ENCODE data around the gene ZNF609. TPM values are rescaled to one million over a fixed set of nuclear protein-coding genes. Genes with fewer than 3 reads are reported as not detected.
"Not testable (repeated sequence)": the region's sequence is repeated elsewhere in the genome, so short reads cannot be mapped to it uniquely, and the experiment has no call there.

The ZNF609 gene
- total RNA-seq, 1 donor from 2014 or later: 80.5 TPM

- H3K27ac Mint-ChIP-seq (ENCODE audit: unreplicated experiment): no peak overlapping the region
- H3K36me3 Mint-ChIP-seq (ENCODE audit: unreplicated experiment): no peaks in the 10 kb centered on the region
- TF ChIP-seq CTCF (IDR thresholded peaks at IDR 0.05; ENCODE audit: partially characterized antibody, unreplicated experiment): no peak
Measured at GRCh38 chr15:64604319-64604718, 143.9 kb downstream of the ZNF609 start.

GRCh38 chr15:64607416-64607815 is 147.0 kb downstream of the ZNF609 start:
- not testable (repeated sequence) for H3K9me3 Mint-ChIP-seq (ENCODE audit: unreplicated experiment); DNase-seq; H3K4me1 Mint-ChIP-seq (ENCODE audit: low read depth, unreplicated experiment); H3K36me3 Mint-ChIP-seq (ENCODE audit: unreplicated experiment); H3K4me3 Mint-ChIP-seq (ENCODE audit: unreplicated experiment); H3K27ac Mint-ChIP-seq (ENCODE audit: unreplicated experiment); H3K27me3 Mint-ChIP-seq (ENCODE audit: unreplicated experiment)

More at GRCh38 chr15:64604319-64604718, 143.9 kb downstream of the ZNF609 start:
- no peak for DNase-seq
- H3K4me3 Mint-ChIP-seq (ENCODE audit: unreplicated experiment): no peak overlapping the region
- no peaks in the 10 kb centered on the region for H3K27me3 Mint-ChIP-seq (ENCODE audit: unreplicated experiment)
- H3K9me3 Mint-ChIP-seq (ENCODE audit: unreplicated experiment): no peaks in the 10 kb centered on the region
- peaks cover 2% of the 10 kb centered on the region for H3K4me1 Mint-ChIP-seq (ENCODE audit: low read depth, unreplicated experiment)

- H3K4me3 Mint-ChIP-seq (ENCODE audit: unreplicated experiment): no peak overlapping the region
- H3K27ac Mint-ChIP-seq (ENCODE audit: unreplicated experiment): peak overlapping the region; percentile 50
- peaks cover 1% of the 10 kb centered on the region for H3K4me1 Mint-ChIP-seq (ENCODE audit: low read depth, unreplicated experiment)
- H3K27me3 Mint-ChIP-seq (ENCODE audit: unreplicated experiment): peaks cover 2% of the 10 kb centered on the region
- no peak for DNase-seq
- no peak for TF ChIP-seq CTCF (IDR thresholded peaks at IDR 0.05; ENCODE audit: partially characterized antibody, unreplicated experiment)
- no peaks in the 10 kb centered on the region for H3K9me3 Mint-ChIP-seq (ENCODE audit: unreplicated experiment)
- no peaks in the 10 kb centered on the region for H3K36me3 Mint-ChIP-seq (ENCODE audit: unreplicated experiment)
Measured at GRCh38 chr15:64610257-64610919, 150.0 kb downstream of the ZNF609 start.

DNA sequence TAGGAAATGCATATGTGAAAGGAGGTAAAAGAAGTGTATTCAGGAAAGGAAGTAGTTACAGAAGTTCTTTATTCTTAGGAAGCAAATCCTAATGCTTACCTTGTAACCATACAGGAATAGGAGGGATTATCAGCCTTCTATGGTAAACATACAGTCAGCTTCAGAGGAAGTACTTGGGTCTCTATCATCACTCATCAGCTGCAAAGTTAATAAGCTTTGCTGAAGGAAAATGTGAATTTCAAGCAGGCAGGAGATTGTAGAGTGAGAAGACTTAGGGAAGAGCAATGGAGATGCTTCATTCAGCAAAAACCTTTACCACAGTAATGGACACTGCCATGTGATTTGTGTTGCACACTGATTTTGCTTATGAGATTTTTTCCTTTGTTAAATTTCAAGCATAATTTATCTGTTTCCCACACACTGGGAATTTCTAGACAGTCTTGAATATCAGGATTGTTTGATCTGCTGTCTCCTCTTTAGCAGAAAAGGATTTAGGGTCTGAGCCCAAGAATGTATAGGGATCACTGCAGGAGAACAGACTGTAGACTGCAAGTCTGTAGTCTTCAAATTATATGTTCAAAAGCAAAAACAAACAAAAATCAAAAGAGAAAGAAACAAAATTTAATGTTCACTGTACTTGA is 150.8 kb downstream of the ZNF609 start:
- Mint-ChIP-seq H3K4me3 (ENCODE audit: unreplicated experiment) (no peak overlapping the region), H3K4me1 (ENCODE audit: low read depth, unreplicated experiment) (peaks cover 1% of the 10 kb centered on the region), H3K36me3 (ENCODE audit: unreplicated experiment) (no peaks in the 10 kb centered on the region), H3K9me3 (ENCODE audit: unreplicated experiment) (no peaks in the 10 kb centered on the region), H3K27me3 (ENCODE audit: unreplicated experiment) (peaks cover 2% of the 10 kb centered on the region), H3K27ac (ENCODE audit: unreplicated experiment) (no peak overlapping the region)
- TF ChIP-seq CTCF (IDR thresholded peaks at IDR 0.05; ENCODE audit: partially characterized antibody, unreplicated experiment): no peak
- no peak for DNase-seq

GRCh38 chr15:64614519-64614918 is 154.1 kb downstream of the ZNF609 start:
- Mint-ChIP-seq H3K4me1 (ENCODE audit: low read depth, unreplicated experiment) (peaks cover 8% of the 10 kb centered on the region), H3K27me3 (ENCODE audit: unreplicated experiment) (peaks cover 2% of the 10 kb centered on the region), H3K9me3 (ENCODE audit: unreplicated experiment) (peaks cover 4% of the 10 kb centered on the region), H3K27ac (ENCODE audit: unreplicated experiment) (no peak overlapping the region), H3K36me3 (ENCODE audit: unreplicated experiment) (no peaks in the 10 kb centered on the region), H3K4me3 (ENCODE audit: unreplicated experiment) (no peak overlapping the region)
- DNase-seq: no peak
- TF ChIP-seq CTCF (IDR thresholded peaks at IDR 0.05; ENCODE audit: partially characterized antibody, unreplicated experiment): no peak

Data from glutamatergic neuron (in vitro differentiated cells).